TTC549 (cell line): ENCODE results near the gene OTX1.

Source experiments
- FAIRE-seq: peaks from 2 replicates; lab custom pipeline; 2012; peaks lifted over from hg19 to GRCh38; lab: Jason Lieb, UNC

The OTX1 gene

GRCh38 chr2:63047321-63048279 lies 3.0 kb upstream of the OTX1 start:
- FAIRE-seq, result no peak

- no peak for FAIRE-seq
Observed at GRCh38 chr2:63048367-63049171, 2.1 kb upstream of the OTX1 start.

- FAIRE-seq, result no peak
Observed at GRCh38 chr2:63049211-63049969, 1.2 kb upstream of the OTX1 start.

GRCh38 chr2:63049970-63050333 lies 678 bp upstream of the OTX1 start:
- no peak for FAIRE-seq

- no peak for FAIRE-seq
Observed at GRCh38 chr2:63051042-63051794, 588 bp downstream of the OTX1 start.

- FAIRE-seq, result no peak
Observed at GRCh38 chr2:63051795-63052333, 1.2 kb downstream of the OTX1 start.

GRCh38 chr2:63052411-63053080 lies 1.9 kb downstream of the OTX1 start:
- no peak for FAIRE-seq

- no peak for FAIRE-seq
Observed at GRCh38 chr2:63053081-63053888, 2.7 kb downstream of the OTX1 start.

- FAIRE-seq, result no peak
Observed at GRCh38 chr2:63053889-63054602, 3.4 kb downstream of the OTX1 start.

- no peak for FAIRE-seq
Observed at GRCh38 chr2:63054841-63055225, 4.2 kb downstream of the OTX1 start.

- no peak for FAIRE-seq
Observed at GRCh38 chr2:63055226-63056106, 4.8 kb downstream of the OTX1 start.

- FAIRE-seq, result no peak
Observed at GRCh38 chr2:63056107-63057050, 5.7 kb downstream of the OTX1 start.

- no peak for FAIRE-seq
Observed at GRCh38 chr2:63057249-63058143, 6.9 kb downstream of the OTX1 start.

GRCh38 chr2:63058144-63058920 lies 7.7 kb downstream of the OTX1 start:
- no peak for FAIRE-seq
